HCT116 (cell line): ENCODE measurements around the gene GRB2. TPM values are rescaled to one million over a fixed set of nuclear protein-coding genes. Genes with fewer than 3 reads are reported as not detected.

Source experiments
- ATAC-seq: fragments of 200-7000 bp; cut with Tn5 transposase; 2 replicates; pipeline ENCODE4 v1.9.1; 2020; ENCODE audit warnings: mild to moderate bottlenecking, moderate library complexity
- BruUV-seq: library from RNA; stranded (reverse); fragments of 400-500 nt; replicated peaks from 2 replicates; lab custom pipeline; 2021; lab: Mats Ljungman, UMichigan
- CTCF ChIA-PET: fragments of 300-600 bp; sonication (Branson Sonifier 250); formaldehyde crosslinking; loops from one replicate; lab custom pipeline; 2021; ENCODE audit warnings: antibody characterized with exemption; lab: Charles Lee
- POLR2A ChIA-PET: fragments of 300-600, 350-600 bp; sonication (Branson Sonifier 250); formaldehyde crosslinking; loops from one replicate; lab custom pipeline; 2021; ENCODE audit warnings: antibody characterized with exemption; lab: Charles Lee
- RAD21 ChIA-PET, 2 experiments: fragments of 300-600 bp; sonication (Branson Sonifier 250); formaldehyde crosslinking; loops; one replicate each; lab custom pipeline; 2023; ENCODE audit warnings: low total read pairs in 2 of 2; ENCODE audit not compliant: uncharacterized antibody in 2 of 2, unreplicated experiment in 2 of 2, low non-redundant PET in 1 of 2; lab: Charles Lee
- DNase-seq: peaks from one replicate; pipeline ENCODE4 v3.0.0-alpha.2; 2010; ENCODE audit warnings: low read depth, low spot score
- H2AFZ ChIP-seq: fragments of 200-600 bp; shearing (Covaris generic), sonication (generic); 2 replicates; pipeline ENCODE4 v1.6.1; 2017; ENCODE audit warnings: low read depth, mixed run types, mixed read lengths, antibody characterized with exemption, low read length; ENCODE audit not compliant: poor library complexity, severe bottlenecking
- H3K27ac ChIP-seq: 2 replicates; pipeline ENCODE4 v1.5.1; 2012; ENCODE audit warnings: low read depth, low read length
- H3K27me3 ChIP-seq: fragments of 200-600 bp; sonication (generic); 2 replicates; pipeline ENCODE4 v1.6.1; 2016; ENCODE audit warnings: mixed run types, low read length, mixed read lengths; ENCODE audit not compliant: insufficient read depth
- H3K36me3 ChIP-seq, 2 experiments: fragments of 200-500 bp in 1 of 2; fragments of 200-600 bp in 1 of 2; sonication (Bioruptor generic) in 1 of 2; sonication (generic) in 1 of 2; 2 replicates each; pipeline versions ENCODE4 v1.5.1 to v1.6.1; 2014 to 2016; ENCODE audit warnings: low read length in 2 of 2, inconsistent platforms in 1 of 2, mixed read lengths in 1 of 2, mixed run types in 1 of 2; ENCODE audit not compliant: insufficient read depth in 2 of 2, control insufficient read depth in 1 of 2
- H3K4me1 ChIP-seq, 2 experiments: fragments of 200-600 bp in 1 of 2; sonication (generic) in 1 of 2; 2 replicates each; pipeline versions ENCODE4 v1.5.1 to v1.6.1; 2012 to 2017; ENCODE audit warnings: low read length in 2 of 2, inconsistent platforms in 1 of 2, mild to moderate bottlenecking in 1 of 2, mixed read lengths in 1 of 2, mixed run types in 1 of 2, moderate library complexity in 1 of 2; ENCODE audit not compliant: insufficient read depth in 2 of 2, control insufficient read depth in 1 of 2
- H3K4me2 ChIP-seq: fragments of 200-600 bp; sonication (generic); 2 replicates; pipeline ENCODE4 v1.6.1; 2017; ENCODE audit warnings: mixed run types, low read length, mixed read lengths
- H3K4me3 ChIP-seq, 2 experiments: fragments of 200-600 bp in 1 of 2; sonication (generic) in 1 of 2; replicated peaks in 1 of 2; 2 replicates each; pipeline ENCODE4 v1.5.1; 2011 to 2016; ENCODE audit warnings: low read length in 2 of 2, control low read depth in 1 of 2, low read depth in 1 of 2, mild to moderate bottlenecking in 1 of 2, mixed read lengths in 1 of 2, mixed run types in 1 of 2
- H3K79me2 ChIP-seq: fragments of 200-600 bp; sonication (generic); 2 replicates; pipeline ENCODE4 v1.6.1; 2017; ENCODE audit warnings: mild to moderate bottlenecking, mixed run types, low read length, moderate library complexity, mixed read lengths; ENCODE audit not compliant: insufficient read depth
- H3K9ac ChIP-seq: fragments of 200-600 bp; sonication (generic); 2 replicates; pipeline ENCODE4 v1.6.1; 2016; ENCODE audit warnings: low read length, mixed read lengths
- H3K9me2 ChIP-seq: fragments of 200-600 bp; sonication (generic), shearing (Covaris generic); 2 replicates; pipeline ENCODE4 v1.6.1; 2017; ENCODE audit warnings: mixed run types, mild to moderate bottlenecking, moderate library complexity; ENCODE audit not compliant: insufficient read depth
- H3K9me3 ChIP-seq, 2 experiments: fragments of 200-500 bp in 1 of 2; fragments of 200-600 bp in 1 of 2; sonication (Bioruptor generic) in 1 of 2; sonication (generic) in 1 of 2; 2 replicates each; pipeline ENCODE4 v1.6.1; 2014 to 2017; ENCODE audit warnings: low read length in 2 of 2, mixed read lengths in 2 of 2, inconsistent platforms in 1 of 2, low read depth in 1 of 2, mild to moderate bottlenecking in 1 of 2, mixed run types in 1 of 2, moderate library complexity in 1 of 2; ENCODE audit not compliant: control insufficient read depth in 1 of 2, insufficient read depth in 1 of 2
- H4K20me1 ChIP-seq: fragments of 200-600 bp; sonication (generic), shearing (Covaris generic); 2 replicates; pipeline ENCODE4 v1.6.1; 2017; ENCODE audit warnings: mixed run types, mild to moderate bottlenecking, moderate library complexity; ENCODE audit not compliant: insufficient read depth
- ATF3 ChIP-seq: IDR thresholded peaks from 2 replicates; pipeline ENCODE4 v1.6.1; 2012
- CBX3 ChIP-seq: IDR thresholded peaks from 2 replicates; pipeline ENCODE4 v1.6.1; 2012; ENCODE audit warnings: low read depth
- CEBPB ChIP-seq: IDR thresholded peaks from 2 replicates; pipeline ENCODE4 v1.6.1; 2012; ENCODE audit warnings: low read depth
- CTCF ChIP-seq, 3 experiments: fragments of 200-600 bp in 1 of 3; sonication (generic) in 1 of 3; IDR thresholded peaks in 2 of 3; conservative IDR thresholded peaks in 1 of 3; 2 replicates each; pipeline ENCODE4 v1.5.1; 2012 to 2017; ENCODE audit warnings: low read depth in 2 of 3, low read length in 2 of 3, antibody characterized with exemption in 1 of 3, borderline replicate concordance in 1 of 3, control low read depth in 1 of 3, mild to moderate bottlenecking in 1 of 3, mixed read lengths in 1 of 3, mixed run types in 1 of 3, moderate library complexity in 1 of 3; ENCODE audit not compliant: insufficient read depth in 1 of 3
- EGR1 ChIP-seq: IDR thresholded peaks from 2 replicates; pipeline ENCODE4 v1.6.1; 2012; ENCODE audit warnings: low read depth
- ELF1 ChIP-seq: IDR thresholded peaks from 2 replicates; pipeline ENCODE4 v1.6.1; 2012; ENCODE audit warnings: low read depth, borderline replicate concordance
- EZH2 ChIP-seq: fragments of 200-600 bp; sonication (generic); IDR thresholded peaks from 2 replicates; pipeline ENCODE4 v1.6.1; 2017; ENCODE audit warnings: antibody characterized with exemption, mixed run types
- FOSL1 ChIP-seq: IDR thresholded peaks from 2 replicates; pipeline ENCODE4 v1.6.1; 2012; ENCODE audit warnings: low read depth
- JUND ChIP-seq: IDR thresholded peaks from 2 replicates; pipeline ENCODE4 v1.6.1; 2012
- MAX ChIP-seq: IDR thresholded peaks from 2 replicates; pipeline ENCODE4 v1.6.1; 2012
- POLR2A ChIP-seq: IDR thresholded peaks from 2 replicates; pipeline ENCODE4 v1.7.0; 2011; ENCODE audit warnings: borderline replicate concordance; ENCODE audit not compliant: insufficient read depth, insufficient read length; ENCODE audit errors: extremely low read depth
- POLR2AphosphoS5 ChIP-seq: IDR thresholded peaks from 2 replicates; pipeline ENCODE4 v1.6.1; 2011; ENCODE audit warnings: mild to moderate bottlenecking, low read depth, low read length, moderate library complexity
- RAD21 ChIP-seq: IDR thresholded peaks from 2 replicates; pipeline ENCODE4 v1.6.1; 2012; ENCODE audit warnings: low read depth, mild to moderate bottlenecking
- REST ChIP-seq: IDR thresholded peaks from 2 replicates; pipeline ENCODE4 v1.6.1; 2012; ENCODE audit warnings: low read depth
- SIN3A ChIP-seq: IDR thresholded peaks from 2 replicates; pipeline ENCODE4 v1.6.1; 2012; ENCODE audit warnings: low read depth
- SRF ChIP-seq: IDR thresholded peaks from 2 replicates; pipeline ENCODE4 v1.6.1; 2012; ENCODE audit warnings: low read depth
- TCF7L2 ChIP-seq: IDR thresholded peaks from 2 replicates; pipeline ENCODE4 v1.7.0; 2011; ENCODE audit warnings: borderline replicate concordance, inconsistent platforms; ENCODE audit not compliant: insufficient read depth, insufficient read length; ENCODE audit errors: extremely low read depth
- YY1 ChIP-seq: IDR thresholded peaks from 2 replicates; pipeline ENCODE4 v1.6.1; 2011; ENCODE audit warnings: low read length, low read depth, moderate library complexity, mild to moderate bottlenecking; ENCODE audit not compliant: insufficient replicate concordance; ENCODE audit errors: extremely low read depth
- ZBTB33 ChIP-seq: IDR thresholded peaks from 2 replicates; pipeline ENCODE4 v1.6.1; 2011; ENCODE audit warnings: mild to moderate bottlenecking, low read length, moderate library complexity; ENCODE audit not compliant: insufficient replicate concordance; ENCODE audit errors: extremely low read depth
- ZFX ChIP-seq: fragments of 450-650 bp; IDR thresholded peaks from 2 replicates; pipeline ENCODE4 v1.6.1; 2017
- intact Hi-C: fragments of 100-400 bp; cut with micrococcal nuclease; formaldehyde crosslinking; loops from 2 replicates; pipeline ENCODE4 v1.10.0; 2022
- total RNA-seq: library from RNA; stranded (reverse); gene quantifications from one replicate; pipeline ENCODE4 v1.2.1, GENCODE V29; 2021; ENCODE audit not compliant: unreplicated experiment

The GRB2 gene
- total RNA-seq, 1 experiment from 2014 or later, result 146 TPM

- Histone ChIP-seq H3K9ac (no peak overlapping the region), H3K36me3 (no peaks in the 10 kb centered on the region), H2AFZ (no peak overlapping the region), H3K4me1 (peaks cover 8 to 30% of the 10 kb centered on the region in 2 experiments; a peak in 2 of 4 replicates), H3K79me2 (peaks cover 96% of the 10 kb centered on the region), H3K27me3 (no peaks in the 10 kb centered on the region), H3K9me3 (no peaks in the 10 kb centered on the region), H3K4me2 (no peak overlapping the region), H3K4me3 (no peak overlapping the region), H3K27ac (no peak overlapping the region), H4K20me1 (peaks cover 20% of the 10 kb centered on the region; the same call in 1 of the 2 replicates), H3K9me2 (no peaks in the 10 kb centered on the region)
- intact Hi-C loops, result no loop called here
- ChIA-PET RAD21 (no interaction called here), POLR2A (no interaction called here), CTCF (no interaction called here)
- no TSS peak for BruUV-seq
- no peak for ATAC-seq
- TF ChIP-seq EZH2 (no peak), CBX3 (no peak), CTCF (IDR thresholded peaks at IDR 0.05 in 2 of 3, conservative IDR thresholded peaks at IDR 0.05 in 1 of 3; ENCODE audit: borderline replicate concordance in 1 of 3, insufficient read depth in 1 of 3, low read depth in 2 of 3, low read length in 2 of 3) (no peak), MAX (no peak), SIN3A (no peak), ELF1 (no peak), EGR1 (no peak), ZFX (no peak), SRF (no peak), YY1 (no peak), CEBPB (no peak), FOSL1 (no peak), RAD21 (no peak), ATF3 (no peak), REST (no peak), TCF7L2 (no peak), JUND (no peak), ZBTB33 (no peak), POLR2A (no peak), POLR2AphosphoS5 (no peak)
- no peak for DNase-seq
Observed at GRCh38 chr17:75365931-75366275, 39.6 kb downstream of the GRB2 start.
